Right atrium auricular region (tissue), 2 donors: ENCODE data around the gene KLHL26. TPM values are rescaled to one million over a fixed set of nuclear protein-coding genes. Genes with fewer than 3 reads are reported as not detected.

ENCODE experiments used
- DNase-seq: peaks from one replicate; pipeline ENCODE4 v3.0.0-alpha.2; 2019; ENCODE audit warnings: low spot score
- H3K27ac ChIP-seq, 2 donors: fragments of 200-600 bp; sonication (generic); 1 replicate in 1 of 2; 2 replicates in 1 of 2; pipeline ENCODE4 v1.5.1; 2016 to 2019
- H3K27me3 ChIP-seq, 2 donors: fragments of 200-600 bp; sonication (generic); one replicate each; pipeline versions ENCODE4 v1.5.1 to v1.6.0; 2017 to 2019
- H3K36me3 ChIP-seq: fragments of 200-600 bp; sonication (generic); one replicate; pipeline ENCODE4 v1.5.1; 2016
- H3K4me1 ChIP-seq, 2 donors: fragments of 200-600 bp; sonication (generic); one replicate each; pipeline versions ENCODE4 v1.5.1 to v1.6.0; 2017 to 2019
- H3K4me3 ChIP-seq, 2 donors: fragments of 200-600 bp; sonication (generic); 1 replicate in 1 of 2; 2 replicates in 1 of 2; pipeline ENCODE4 v1.5.1; 2017 to 2019; ENCODE audit warnings: mild to moderate bottlenecking in 1 of 2, moderate library complexity in 1 of 2
- H3K9me3 ChIP-seq, 2 donors: fragments of 200-600 bp; sonication (generic); one replicate each; pipeline ENCODE4 v1.5.1; 2019
- CTCF ChIP-seq, 2 donors: fragments of 200-600 bp; sonication (generic); IDR thresholded peaks; one replicate each; pipeline ENCODE4 v1.5.1; 2019; ENCODE audit warnings: antibody characterized with exemption in 2 of 2
- total RNA-seq, 2 donors: library from RNA; depleted of rRNA; stranded (reverse); fragments of >200 nt; gene quantifications; one replicate each; pipeline ENCODE4 v1.1.0, GENCODE V29; 2016

The KLHL26 gene
- total RNA-seq, 2 donors from 2014 or later, result 5.7 to 11.3 TPM

DNA sequence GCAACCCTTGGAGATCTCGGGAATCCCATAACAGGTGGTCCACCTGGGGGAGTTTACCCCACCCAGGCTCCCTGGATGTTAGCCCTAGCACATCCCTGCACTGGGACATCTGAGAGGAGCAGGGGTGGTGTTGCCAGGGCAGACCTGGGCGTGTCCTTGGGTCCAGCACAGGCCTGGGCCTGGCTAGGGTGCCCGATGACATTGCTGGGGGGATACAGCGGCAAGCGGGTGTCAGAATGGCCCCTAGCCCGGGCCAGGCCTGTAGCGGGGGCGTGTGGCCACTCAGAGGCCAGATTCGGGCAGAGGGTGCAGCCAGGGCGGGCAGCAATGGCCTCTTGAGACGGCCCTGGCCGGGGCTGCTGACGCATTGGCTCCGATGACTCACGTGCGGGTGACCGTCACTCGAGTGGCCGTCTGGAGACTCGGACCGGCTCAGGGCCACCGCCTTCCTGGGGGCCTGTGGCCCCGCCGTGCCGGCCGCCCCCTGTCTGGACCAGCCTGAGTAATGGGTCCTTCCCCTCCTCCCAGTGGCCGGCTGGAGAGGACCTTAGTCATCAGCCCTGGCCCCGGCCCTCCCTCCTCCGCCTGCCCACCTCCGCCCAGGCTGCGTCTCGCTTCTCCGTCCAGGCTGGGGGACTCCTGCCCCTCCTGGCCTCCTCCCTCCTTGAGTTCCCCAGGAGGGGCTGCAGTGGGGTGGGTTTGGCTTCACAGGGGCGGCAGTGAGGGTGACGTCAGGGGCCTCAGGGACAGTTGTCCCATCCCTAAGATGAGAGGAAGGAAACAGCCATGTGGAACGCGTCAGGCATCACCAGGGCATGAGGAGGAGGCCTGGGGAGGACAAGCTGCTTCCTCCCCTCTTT, 23.5 kb downstream of the KLHL26 start:
- no peaks in the 10 kb centered on the region for H3K27me3 ChIP-seq
- H3K9me3 ChIP-seq, result no peaks in the 10 kb centered on the region
- peak; percentile 97 for DNase-seq
- peaks cover 0 to 70% of the 10 kb centered on the region in 2 donors for H3K4me1 ChIP-seq
- H3K36me3 ChIP-seq, result no peaks in the 10 kb centered on the region
- peak overlapping the region; percentile 83 to 94 for H3K27ac ChIP-seq
- TF ChIP-seq CTCF (IDR thresholded peaks at IDR 0.05), result no peak
- peak overlapping the region in 1 of 2 donors; percentile 13 for H3K4me3 ChIP-seq

DNA sequence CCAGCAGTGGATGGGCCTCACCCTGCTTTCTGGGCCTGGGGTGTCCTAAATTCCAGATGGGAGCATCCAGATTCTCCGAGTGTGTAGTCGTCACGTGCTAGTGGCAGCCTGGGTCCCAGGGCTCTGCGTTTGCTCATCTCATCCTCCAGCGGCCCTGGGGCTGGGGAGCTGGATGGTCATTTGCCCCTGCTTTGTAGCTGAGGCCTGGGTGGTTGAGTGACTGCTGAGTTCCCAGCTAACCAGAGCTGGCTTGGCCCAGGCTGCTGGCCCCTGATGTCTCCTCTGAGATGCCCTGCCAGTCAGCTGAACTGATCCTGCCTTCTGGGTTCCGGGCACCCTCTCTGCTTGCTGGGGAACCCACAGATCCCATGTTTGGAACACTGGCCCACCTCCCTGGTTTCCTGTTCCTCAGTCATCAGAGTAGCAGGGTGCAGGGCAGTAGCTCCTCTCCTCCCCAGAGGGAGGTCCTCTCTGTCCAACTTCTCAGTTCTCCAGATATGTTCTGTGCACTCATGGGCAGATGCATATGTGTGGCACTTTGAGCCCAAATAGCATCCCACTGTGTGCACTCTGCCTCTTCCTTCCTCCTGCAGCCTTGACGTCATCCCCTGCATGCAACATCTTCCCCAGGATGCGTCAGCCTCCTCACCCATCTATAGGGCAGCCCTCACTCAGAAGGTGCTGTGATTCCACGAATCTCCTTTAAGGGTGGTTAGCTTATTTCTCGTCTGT, 24.3 kb downstream of the KLHL26 start:
- no peaks in the 10 kb centered on the region for H3K9me3 ChIP-seq
- H3K27me3 ChIP-seq, result no peaks in the 10 kb centered on the region
- peak overlapping the region; percentile 83 to 94 for H3K27ac ChIP-seq
- no peak overlapping the region for H3K4me3 ChIP-seq
- TF ChIP-seq CTCF (IDR thresholded peaks at IDR 0.05), result no peak
- H3K4me1 ChIP-seq, result peaks cover 0 to 75% of the 10 kb centered on the region in 2 donors
- DNase-seq, result no peak
- no peaks in the 10 kb centered on the region for H3K36me3 ChIP-seq

GRCh38 chr19:18662972-18663732, 26.3 kb downstream of the KLHL26 start:
- no peak for TF ChIP-seq CTCF (IDR thresholded peaks at IDR 0.05)
- H3K27me3 ChIP-seq, result no peaks in the 10 kb centered on the region
- no peak for DNase-seq
- no peaks in the 10 kb centered on the region for H3K9me3 ChIP-seq
- H3K27ac ChIP-seq, result peak overlapping the region; percentile 21 to 35
- no peak overlapping the region for H3K4me3 ChIP-seq
- H3K4me1 ChIP-seq, result peaks cover 0 to 60% of the 10 kb centered on the region in 2 donors
- peaks cover 7% of the 10 kb centered on the region for H3K36me3 ChIP-seq

- no peaks in the 10 kb centered on the region for H3K27me3 ChIP-seq
- peak overlapping the region in 1 of 2 donors; percentile 11 for H3K27ac ChIP-seq
- H3K4me3 ChIP-seq, result no peak overlapping the region
- DNase-seq, result no peak
- H3K9me3 ChIP-seq, result no peaks in the 10 kb centered on the region
- TF ChIP-seq CTCF (IDR thresholded peaks at IDR 0.05), result no peak
- peaks cover 0 to 51% of the 10 kb centered on the region in 2 donors for H3K4me1 ChIP-seq
- peaks cover 16% of the 10 kb centered on the region for H3K36me3 ChIP-seq
These were observed 27.2 kb downstream of the KLHL26 start for GRCh38 chr19:18663940-18664530.

- peaks cover 0 to 35% of the 10 kb centered on the region in 2 donors for H3K4me1 ChIP-seq
- H3K36me3 ChIP-seq, result peaks cover 27% of the 10 kb centered on the region
- TF ChIP-seq CTCF (IDR thresholded peaks at IDR 0.05), result no peak
- no peak for DNase-seq
- H3K4me3 ChIP-seq, result no peak overlapping the region
- H3K27me3 ChIP-seq, result no peaks in the 10 kb centered on the region
- H3K9me3 ChIP-seq, result no peaks in the 10 kb centered on the region
- H3K27ac ChIP-seq, result peak overlapping the region; percentile 79 to 85
These were observed 29.0 kb downstream of the KLHL26 start for GRCh38 chr19:18665771-18666202.
